Common myeloid progenitor, CD34-positive (primary cell): Measurements from ENCODE around the gene FABP6.

Source experiments
- CTCF ChIA-PET: fragments of 350-600 bp; sonication (Branson Sonifier 250); formaldehyde crosslinking; loops from one replicate; lab custom pipeline; 2021; ENCODE audit warnings: antibody characterized with exemption; lab: Charles Lee
- POLR2A ChIA-PET: fragments of 350-600 bp; sonication (Branson Sonifier 250); formaldehyde crosslinking; loops from one replicate; lab custom pipeline; 2021; ENCODE audit warnings: antibody characterized with exemption; lab: Charles Lee
- DNase-seq, 3 donors: peaks; one replicate each; pipeline versions ENCODE4 v3.0.0 to v3.0.0-alpha.2; 2013
- H3K27ac ChIP-seq, 2 experiments: 1 replicate in 1 of 2; 2 replicates in 1 of 2; pipeline ENCODE4 v1.7.0; 2013; ENCODE audit warnings: inconsistent platforms in 2 of 2, low read length in 2 of 2, mild to moderate bottlenecking in 2 of 2, low read depth in 1 of 2, moderate library complexity in 1 of 2; ENCODE audit not compliant: severe bottlenecking in 2 of 2, insufficient read depth in 1 of 2, poor library complexity in 1 of 2
- H3K27me3 ChIP-seq, 5 experiments: replicated peaks in 2 of 5; 1 replicate in 3 of 5; 2 replicates in 2 of 5; pipeline versions ENCODE4 v1.6.1 to v1.7.0; 2013; ENCODE audit warnings: low read length in 4 of 5, mild to moderate bottlenecking in 2 of 5, moderate library complexity in 2 of 5, inconsistent platforms in 1 of 5; ENCODE audit not compliant: insufficient read depth in 5 of 5, control insufficient read depth in 4 of 5
- H3K36me3 ChIP-seq, 4 experiments: 1 replicate in 2 of 4; 2 replicates in 2 of 4; pipeline versions ENCODE4 v1.6.1 to v1.7.0; 2013; ENCODE audit warnings: low read length in 3 of 4, control low read depth in 1 of 4, mild to moderate bottlenecking in 1 of 4; ENCODE audit not compliant: control insufficient read depth in 4 of 4, insufficient read depth in 4 of 4
- H3K4me1 ChIP-seq, 4 experiments: 1 replicate in 3 of 4; 2 replicates in 1 of 4; pipeline versions ENCODE4 v1.6.1 to v1.7.1; 2013; ENCODE audit warnings: low read length in 3 of 4, mild to moderate bottlenecking in 3 of 4, control low read depth in 1 of 4, inconsistent platforms in 1 of 4, moderate library complexity in 1 of 4; ENCODE audit not compliant: control insufficient read depth in 4 of 4, insufficient read depth in 4 of 4; ENCODE audit errors: control extremely low read depth in 1 of 4
- H3K4me3 ChIP-seq, 7 experiments: 1 replicate in 4 of 7; 2 replicates in 3 of 7; pipeline versions ENCODE4 v1.5.1 to v1.7.0; 2013; ENCODE audit warnings: mild to moderate bottlenecking in 7 of 7, low read length in 6 of 7, moderate library complexity in 6 of 7, inconsistent platforms in 2 of 7, low read depth in 2 of 7, control low read depth in 1 of 7; ENCODE audit not compliant: insufficient read depth in 4 of 7, control insufficient read depth in 1 of 7; ENCODE audit errors: extremely low read depth in 1 of 7
- H3K9me3 ChIP-seq, 5 experiments: 1 replicate in 4 of 5; 2 replicates in 1 of 5; pipeline versions ENCODE4 v1.6.1 to v1.7.1; 2013; ENCODE audit warnings: low read length in 4 of 5, mild to moderate bottlenecking in 2 of 5, inconsistent platforms in 1 of 5, low read depth in 1 of 5, moderate library complexity in 1 of 5; ENCODE audit not compliant: control insufficient read depth in 4 of 5, insufficient read depth in 2 of 5; ENCODE audit errors: control extremely low read depth in 1 of 5
- WGBS: methylation state at CpG from one replicate; pipeline ENCODE4 v1.1.5; 2013; ENCODE audit not compliant: insufficient coverage; 5-methylcytosine and 5-hydroxymethylcytosine counted together

Gene FABP6

DNA sequence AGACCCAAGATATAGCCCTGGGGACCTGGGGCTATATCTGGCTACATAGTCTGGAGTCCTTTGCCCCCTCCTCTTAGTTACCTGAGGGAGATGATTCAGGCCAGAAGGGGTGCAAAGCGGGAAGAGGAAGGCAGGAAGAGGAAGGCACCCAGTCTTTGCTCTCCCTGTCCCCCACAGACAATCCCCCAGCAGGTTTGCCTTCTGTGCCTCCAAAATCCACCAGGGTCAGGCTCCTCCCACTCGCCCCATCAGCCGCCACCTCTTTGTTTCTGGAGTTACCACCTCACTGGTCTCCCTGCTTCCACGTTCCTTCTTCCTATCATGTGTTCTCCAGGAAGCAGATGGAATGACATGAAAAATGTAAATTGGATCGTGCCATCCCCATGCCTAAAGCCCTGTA is 31.2 kb upstream of the FABP6 start:
- H3K4me3 ChIP-seq = no peak overlapping the region
- H3K9me3 ChIP-seq = no peaks in the 10 kb centered on the region
- CTCF ChIA-PET = interaction anchor here (0.9 to 6.1 kb wide), 7 partner anchors 11 to 192 kb away, joined by 3 to 85 read pairs (median 5); no protein-coding TSS in a partner anchor
- POLR2A ChIA-PET = interaction anchor here (0.6 to 1.0 kb wide), 3 partner anchors 13 to 144 kb away, joined by 3 to 4 read pairs (median 3); no protein-coding TSS in a partner anchor
- DNase-seq = no peak
- no peaks in the 10 kb centered on the region for H3K36me3 ChIP-seq
- no peak overlapping the region for H3K27ac ChIP-seq
- no peaks in the 10 kb centered on the region for H3K27me3 ChIP-seq
- H3K4me1 ChIP-seq = peaks cover 0 to 26% (median 24%) of the 10 kb centered on the region in 4 experiments
- WGBS = 33% methylated on average over 4 of the region's 5 CpGs

DNA sequence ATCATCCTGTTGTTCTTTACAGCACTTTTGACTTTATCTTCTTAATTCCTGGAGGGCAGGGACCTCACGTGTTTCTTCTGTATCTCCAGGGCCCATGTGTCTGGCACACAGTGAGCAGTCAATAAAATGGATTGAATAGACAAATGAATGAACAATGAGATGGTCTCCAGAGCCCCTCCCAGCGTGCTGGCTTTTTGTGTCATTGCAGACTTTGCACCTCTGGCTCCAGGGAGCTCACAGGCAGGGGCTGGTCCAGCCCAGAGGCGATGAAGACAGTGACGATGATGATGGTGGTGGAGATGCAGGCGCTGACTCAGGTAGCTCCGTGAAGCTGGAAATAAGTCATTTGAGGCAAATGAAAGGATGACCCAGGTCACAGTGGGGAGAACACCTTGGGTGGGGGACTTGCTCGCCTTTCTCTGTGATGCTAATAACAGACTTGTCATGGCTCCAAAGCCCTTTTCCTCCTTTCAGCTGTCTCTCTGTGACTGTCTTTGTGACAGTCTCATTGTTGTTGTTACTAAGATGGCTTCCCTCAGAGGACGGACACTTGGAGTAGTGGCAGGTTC is 30.4 kb upstream of the FABP6 start:
- Histone ChIP-seq H3K27ac (no peak overlapping the region), H3K4me3 (peak overlapping the region in 3 of 7 experiments; percentile 69 to 83 (median 73)), H3K27me3 (no peaks in the 10 kb centered on the region), H3K4me1 (peaks cover 0 to 26% (median 24%) of the 10 kb centered on the region in 4 experiments), H3K9me3 (no peaks in the 10 kb centered on the region), H3K36me3 (no peaks in the 10 kb centered on the region)
- WGBS = 35% methylated on average over 6 of the region's 8 CpGs
- CTCF ChIA-PET = interaction anchor here (0.7 to 6.1 kb wide), 19 partner anchors 10 to 194 kb away, joined by 3 to 85 read pairs (median 4); no protein-coding TSS in a partner anchor
- DNase-seq = peak in 1 of 3 donors; percentile 9
- POLR2A ChIA-PET = interaction anchor here (1.0 kb wide), 1 partner anchor 143 kb away, joined by 3 read pairs; no protein-coding TSS in a partner anchor

DNA sequence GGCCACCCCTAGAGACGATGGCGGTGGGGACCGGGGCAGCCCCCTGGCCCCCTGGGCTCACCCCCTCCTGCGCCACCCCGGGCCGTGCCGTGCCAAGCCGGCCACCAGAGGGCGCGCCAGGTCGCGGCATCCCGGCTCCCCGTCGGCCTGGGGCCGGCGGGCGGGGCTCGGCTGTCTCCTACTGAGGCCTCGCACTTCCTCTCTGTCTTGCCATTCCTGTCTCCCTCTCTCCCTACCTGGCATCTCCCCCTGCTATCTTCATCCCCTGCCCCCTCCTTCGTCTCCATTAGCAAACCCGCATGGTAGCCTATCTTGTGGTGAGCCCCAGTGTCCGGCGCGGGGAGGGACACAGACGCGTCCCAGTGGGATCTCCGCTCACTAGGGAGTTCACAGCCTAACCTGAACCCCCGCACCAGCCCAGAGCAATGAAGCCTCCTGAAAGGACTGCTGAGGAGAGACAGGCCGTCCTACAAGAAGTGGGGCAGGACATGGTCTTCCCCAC is 29.8 kb upstream of the FABP6 start:
- Histone ChIP-seq H3K27ac (no peak overlapping the region), H3K4me1 (peaks cover 0 to 26% (median 24%) of the 10 kb centered on the region in 4 experiments), H3K4me3 (peak overlapping the region in 6 of 7 experiments; percentile 14 to 83 (median 67)), H3K36me3 (no peaks in the 10 kb centered on the region), H3K27me3 (no peaks in the 10 kb centered on the region), H3K9me3 (no peaks in the 10 kb centered on the region)
- ChIA-PET CTCF (interaction anchor here (0.7 to 6.1 kb wide), 18 partner anchors 10 to 194 kb away, joined by 3 to 85 read pairs (median 4); no protein-coding TSS in a partner anchor), POLR2A (no interaction called here)
- 0% methylated on average over 27 of the region's 30 CpGs for WGBS
- DNase-seq = peak; percentile 46 to 71 (median 71)

DNA sequence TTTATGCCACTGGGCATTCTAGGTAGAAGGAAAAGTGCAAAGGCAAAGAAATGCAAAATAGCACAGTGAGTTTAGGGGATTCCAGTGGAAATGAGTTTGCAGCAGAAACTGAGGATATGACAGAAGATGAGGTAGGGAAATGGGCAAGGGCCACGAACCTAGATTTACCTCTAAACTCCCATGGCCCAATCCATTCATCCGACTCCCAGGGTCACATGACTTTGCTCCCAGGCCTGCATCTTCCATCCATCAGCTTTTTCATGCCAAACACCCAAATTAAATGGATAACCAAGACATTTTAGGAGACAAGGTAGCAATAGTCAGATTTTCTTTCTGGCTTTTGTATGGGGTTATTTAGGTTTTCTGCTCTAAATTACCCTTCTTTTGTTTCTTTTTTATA is 22.2 kb upstream of the FABP6 start:
- ChIA-PET POLR2A (no interaction called here), CTCF (interaction anchor here (1.0 kb wide), 1 partner anchor 139 kb away, joined by 5 read pairs; no protein-coding TSS in a partner anchor)
- Histone ChIP-seq H3K4me3 (no peak overlapping the region), H3K36me3 (no peaks in the 10 kb centered on the region), H3K9me3 (no peaks in the 10 kb centered on the region), H3K27me3 (no peaks in the 10 kb centered on the region), H3K27ac (no peak overlapping the region), H3K4me1 (peaks cover 0 to 8% (median 3%) of the 10 kb centered on the region in 4 experiments)
- no peak for DNase-seq
- WGBS = no CpG with 5 or more reads among the region's 2 CpGs

DNA sequence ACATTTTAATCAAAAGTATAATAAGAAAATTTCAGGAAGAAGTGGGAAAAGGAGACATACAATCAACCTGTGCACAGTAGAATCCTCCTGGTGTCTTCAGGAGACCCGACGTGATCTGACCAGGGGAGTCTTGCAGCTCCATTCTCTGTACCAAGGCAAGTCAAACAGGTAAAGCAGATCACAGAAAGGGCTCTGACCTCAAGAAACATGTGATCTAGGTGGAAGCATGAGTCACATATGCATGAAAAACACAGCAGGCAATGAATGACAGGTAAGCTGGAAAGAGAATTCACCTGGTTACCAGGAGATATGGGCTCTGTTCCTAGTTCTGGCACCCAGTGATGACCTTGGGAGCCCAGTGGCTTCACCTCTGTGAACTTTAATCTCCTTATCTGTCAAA is 19.4 kb upstream of the FABP6 start:
- 100% methylated on average over 2 of the region's 2 CpGs for WGBS
- ChIA-PET POLR2A (no interaction called here), CTCF (interaction anchor here (0.7 kb wide), 1 partner anchor 24 kb away, joined by 3 read pairs; no protein-coding TSS in a partner anchor)
- H3K27ac ChIP-seq = no peak overlapping the region
- no peak for DNase-seq
- H3K36me3 ChIP-seq = no peaks in the 10 kb centered on the region
- no peaks in the 10 kb centered on the region for H3K27me3 ChIP-seq
- H3K4me1 ChIP-seq = peaks cover 0 to 4% (median 2%) of the 10 kb centered on the region in 4 experiments
- no peaks in the 10 kb centered on the region for H3K9me3 ChIP-seq
- no peak overlapping the region for H3K4me3 ChIP-seq

DNA sequence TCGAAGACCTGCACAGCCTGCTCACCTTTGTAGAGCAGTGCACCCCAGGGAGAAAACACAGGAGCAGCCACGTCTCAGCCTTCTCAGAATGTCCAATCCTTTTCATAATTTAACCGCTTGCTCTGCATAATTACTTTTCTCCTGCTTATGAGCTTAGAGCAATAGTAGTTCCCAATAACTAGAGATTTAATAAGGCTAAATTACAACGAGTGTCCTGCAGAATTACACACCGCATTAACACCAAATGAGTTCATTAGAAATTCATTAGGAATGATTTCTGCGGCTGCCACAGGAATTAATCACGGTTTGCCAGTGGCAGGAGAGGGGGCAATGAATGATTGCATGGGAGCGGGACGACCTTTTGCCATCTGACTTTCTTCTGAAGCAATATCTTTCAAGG is 18.7 kb upstream of the FABP6 start:
- Histone ChIP-seq H3K4me3 (no peak overlapping the region), H3K9me3 (no peaks in the 10 kb centered on the region), H3K27ac (no peak overlapping the region), H3K36me3 (no peaks in the 10 kb centered on the region), H3K27me3 (no peaks in the 10 kb centered on the region), H3K4me1 (no peaks in the 10 kb centered on the region)
- POLR2A ChIA-PET = interaction anchor here (0.6 kb wide), 1 partner anchor 13 kb away, joined by 3 read pairs; no protein-coding TSS in a partner anchor
- no peak for DNase-seq
- WGBS = 98% methylated on average over 6 of the region's 9 CpGs
- CTCF ChIA-PET = interaction anchor here (0.7 to 1.6 kb wide), 4 partner anchors 23 to 135 kb away, joined by 3 to 11 read pairs (median 4); no protein-coding TSS in a partner anchor

DNA sequence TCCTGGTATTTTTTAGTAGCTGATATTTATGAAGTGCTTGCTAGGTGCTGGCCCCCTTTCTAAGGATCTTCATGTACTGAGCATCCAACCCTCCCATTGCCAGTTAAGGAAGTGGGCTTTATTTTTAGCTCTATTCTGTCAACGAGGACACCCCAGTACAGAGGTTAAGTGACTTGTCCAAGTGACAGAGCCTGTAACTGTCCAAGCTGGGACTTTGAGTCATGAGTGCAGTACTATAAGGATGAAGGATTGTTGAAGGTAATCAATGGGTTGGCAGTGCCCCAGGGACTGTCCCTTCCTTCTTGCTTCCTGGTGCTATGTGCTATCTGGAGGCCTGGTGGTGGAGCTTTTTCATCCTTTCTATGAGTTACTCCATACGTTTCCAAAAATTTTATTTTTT is 18.0 kb upstream of the FABP6 start:
- POLR2A ChIA-PET = no interaction called here
- CTCF ChIA-PET = interaction anchor here (0.6 to 1.6 kb wide), 4 partner anchors 32 to 135 kb away, joined by 3 to 11 read pairs (median 4); no protein-coding TSS in a partner anchor
- no peak overlapping the region for H3K27ac ChIP-seq
- no peak overlapping the region for H3K4me3 ChIP-seq
- H3K9me3 ChIP-seq = no peaks in the 10 kb centered on the region
- no peaks in the 10 kb centered on the region for H3K27me3 ChIP-seq
- WGBS = 75% methylated on average over 1 of the region's 2 CpGs
- no peak for DNase-seq
- no peaks in the 10 kb centered on the region for H3K4me1 ChIP-seq
- no peaks in the 10 kb centered on the region for H3K36me3 ChIP-seq
